ENCODE results near the gene IKZF2.

The IKZF2 gene

DNA sequence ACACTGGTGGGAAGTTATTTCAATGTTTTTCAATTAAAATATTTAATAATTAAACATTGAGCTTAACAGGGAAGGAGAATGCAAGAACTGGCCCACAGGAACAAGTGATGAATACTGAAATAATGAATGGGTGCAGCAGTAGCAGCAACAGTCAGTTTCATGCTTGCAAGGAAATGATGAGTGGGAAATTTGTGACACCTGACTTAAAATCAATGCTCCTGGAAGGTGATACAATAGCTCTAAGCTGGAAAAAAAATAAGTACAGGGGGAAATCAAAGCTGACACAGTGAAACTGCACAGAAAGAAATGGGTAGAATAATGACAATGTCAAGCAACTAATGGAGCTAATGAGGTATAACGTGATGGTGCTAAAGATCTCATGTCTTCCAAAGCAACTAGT lies 184.5 kb downstream of the IKZF2 start:
- in situ Hi-C loops (cut with HindIII; ENCODE audit: low sequenced_read_pairs), result no loop called here
- no peak for DNase-seq (ENCODE audit: low read depth, low spot score)
- H3K4me3 ChIP-seq (ENCODE audit: low read depth, low read length), result no peak overlapping the region
- TF ChIP-seq, protein P1, sequence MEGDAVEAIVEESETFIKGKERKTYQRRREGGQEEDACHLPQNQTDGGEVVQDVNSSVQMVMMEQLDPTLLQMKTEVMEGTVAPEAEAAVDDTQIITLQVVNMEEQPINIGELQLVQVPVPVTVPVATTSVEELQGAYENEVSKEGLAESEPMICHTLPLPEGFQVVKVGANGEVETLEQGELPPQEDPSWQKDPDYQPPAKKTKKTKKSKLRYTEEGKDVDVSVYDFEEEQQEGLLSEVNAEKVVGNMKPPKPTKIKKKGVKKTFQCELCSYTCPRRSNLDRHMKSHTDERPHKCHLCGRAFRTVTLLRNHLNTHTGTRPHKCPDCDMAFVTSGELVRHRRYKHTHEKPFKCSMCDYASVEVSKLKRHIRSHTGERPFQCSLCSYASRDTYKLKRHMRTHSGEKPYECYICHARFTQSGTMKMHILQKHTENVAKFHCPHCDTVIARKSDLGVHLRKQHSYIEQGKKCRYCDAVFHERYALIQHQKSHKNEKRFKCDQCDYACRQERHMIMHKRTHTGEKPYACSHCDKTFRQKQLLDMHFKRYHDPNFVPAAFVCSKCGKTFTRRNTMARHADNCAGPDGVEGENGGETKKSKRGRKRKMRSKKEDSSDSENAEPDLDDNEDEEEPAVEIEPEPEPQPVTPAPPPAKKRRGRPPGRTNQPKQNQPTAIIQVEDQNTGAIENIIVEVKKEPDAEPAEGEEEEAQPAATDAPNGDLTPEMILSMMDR (IDR thresholded peaks at IDR 0.05; ENCODE audit: low read depth, low read length), result no peak

DNA sequence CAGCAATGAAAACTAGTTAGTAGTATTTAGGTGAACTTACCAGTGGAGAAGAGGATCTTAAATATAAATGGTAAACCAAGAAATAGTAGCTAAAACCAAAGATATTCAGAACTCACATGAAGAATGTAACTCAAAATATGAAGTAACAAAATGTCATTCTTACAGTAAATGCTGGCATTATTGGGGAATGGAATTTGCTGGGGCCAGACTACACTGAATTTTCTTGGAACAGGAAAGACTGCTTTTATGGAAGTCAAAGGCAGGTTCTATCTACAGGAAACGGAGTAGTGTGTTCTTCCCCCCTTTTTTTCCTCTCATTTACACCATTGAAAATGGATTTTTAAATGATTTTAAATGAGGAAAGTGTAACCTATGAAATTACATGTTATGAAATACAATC lies 188.7 kb downstream of the IKZF2 start:
- in situ Hi-C loops (cut with HindIII; ENCODE audit: low sequenced_read_pairs), result no loop called here
- no peak overlapping the region for H3K4me3 ChIP-seq (ENCODE audit: low read depth, low read length)
- DNase-seq (ENCODE audit: low read depth, low spot score), result no peak
- TF ChIP-seq, protein P1 (IDR thresholded peaks at IDR 0.05; ENCODE audit: low read depth, low read length), result no peak

DNA sequence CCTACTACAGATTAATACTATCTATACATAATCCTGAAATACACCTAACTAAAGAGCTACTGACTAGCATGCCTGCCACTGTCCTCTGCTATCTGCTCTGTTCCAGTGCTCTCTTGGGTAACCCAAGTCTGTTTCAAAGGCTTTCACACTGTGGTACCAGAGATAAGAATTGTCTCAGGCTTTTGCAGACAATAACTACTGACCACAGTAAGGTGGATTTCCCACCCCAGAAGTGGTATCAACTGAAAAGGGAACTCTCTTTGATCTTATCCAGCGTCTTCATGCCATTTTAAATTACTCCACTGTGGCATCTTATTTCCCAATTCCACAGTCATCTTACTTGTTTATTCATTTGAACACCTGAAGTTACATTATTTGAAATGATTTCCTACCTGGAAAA lies 190.2 kb downstream of the IKZF2 start:
- TF ChIP-seq, protein P1 (IDR thresholded peaks at IDR 0.05; ENCODE audit: low read depth, low read length), result no peak
- no peak for DNase-seq (ENCODE audit: low read depth, low spot score)
- in situ Hi-C loops (cut with HindIII; ENCODE audit: low sequenced_read_pairs), result no loop called here
- no peak overlapping the region for H3K4me3 ChIP-seq (ENCODE audit: low read depth, low read length)

DNA sequence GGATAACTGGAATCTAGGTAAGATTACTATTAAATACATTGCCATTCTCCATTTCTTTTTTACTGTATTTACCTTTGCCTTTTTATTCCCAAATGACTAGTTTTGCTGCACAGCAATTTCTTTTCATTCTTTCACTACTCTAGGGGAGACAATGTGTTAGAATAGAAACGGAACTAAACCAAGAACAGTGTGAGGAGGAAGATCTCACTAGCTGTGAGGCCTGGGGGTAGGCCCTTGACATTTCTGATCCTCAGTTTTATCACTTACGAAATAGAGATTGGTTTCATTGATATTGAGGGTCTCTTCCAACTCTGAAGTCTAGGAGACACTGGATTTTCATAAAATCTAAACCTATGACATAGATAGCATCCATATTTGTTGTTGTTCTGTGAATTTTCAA lies 191.1 kb downstream of the IKZF2 start:
- H3K4me3 ChIP-seq (ENCODE audit: low read depth, low read length), result no peak overlapping the region
- in situ Hi-C loops (cut with HindIII; ENCODE audit: low sequenced_read_pairs), result no loop called here
- DNase-seq (ENCODE audit: low read depth, low spot score), result no peak
- TF ChIP-seq, protein P1 (IDR thresholded peaks at IDR 0.05; ENCODE audit: low read depth, low read length), result no peak

DNA sequence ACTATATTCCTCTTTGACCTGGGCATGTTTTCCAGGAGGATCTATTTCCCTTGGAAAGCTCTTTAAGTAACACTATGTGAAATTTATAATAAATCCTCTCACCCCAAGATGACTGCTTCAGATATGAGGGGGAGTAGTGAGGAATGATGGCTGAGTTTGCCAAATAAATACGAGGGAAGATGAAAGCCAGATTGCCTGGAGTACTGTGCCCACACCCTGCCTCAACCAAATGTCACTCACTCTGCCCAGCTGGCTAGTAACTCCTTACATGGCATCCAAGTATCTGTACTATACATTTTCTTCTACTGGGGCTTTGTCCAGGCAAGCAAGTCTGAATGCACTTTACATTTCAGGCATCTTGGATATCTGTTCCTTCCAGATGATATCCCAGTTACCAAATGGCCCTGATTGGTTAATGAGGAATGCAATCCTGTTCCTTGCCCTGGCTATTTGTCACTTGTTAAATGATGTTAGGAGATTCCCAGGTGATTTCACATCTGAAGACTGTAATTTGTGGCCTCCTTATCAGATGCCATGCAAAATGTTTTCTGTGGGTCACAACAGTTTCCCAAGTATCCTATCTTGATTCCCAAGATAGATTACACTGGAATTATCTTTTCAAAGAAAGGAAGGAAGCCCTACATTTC lies 191.8 kb downstream of the IKZF2 start:
- no peak for DNase-seq (ENCODE audit: low read depth, low spot score)
- in situ Hi-C loops (cut with HindIII; ENCODE audit: low sequenced_read_pairs), result no loop called here

DNA sequence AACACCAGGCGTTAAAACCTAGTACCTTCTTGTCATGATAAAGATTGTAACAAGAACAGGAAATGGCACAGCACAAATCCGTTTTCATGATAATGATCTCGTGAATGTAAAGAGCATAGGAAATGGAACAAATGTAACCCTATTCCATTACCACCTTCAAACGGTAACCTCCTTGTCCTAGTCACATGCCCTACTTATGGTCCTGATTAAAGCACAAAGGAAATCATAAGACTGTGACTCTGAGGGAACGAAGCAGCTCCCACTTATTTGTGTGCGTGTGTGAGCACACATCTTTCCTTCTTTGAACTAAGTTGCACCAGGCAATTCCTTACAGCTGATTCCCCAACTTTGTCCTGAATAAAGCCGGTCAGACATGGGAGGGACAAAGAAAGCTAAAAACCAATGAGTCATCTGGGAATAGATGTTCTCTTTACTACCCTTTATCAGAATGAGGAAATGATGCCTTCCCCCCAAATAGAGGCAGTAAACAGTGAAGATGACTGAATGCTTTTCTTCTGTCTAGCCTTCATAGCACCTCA lies 192.6 kb downstream of the IKZF2 start:
- TF ChIP-seq, protein P1 (IDR thresholded peaks at IDR 0.05; ENCODE audit: low read depth, low read length), result no peak
- in situ Hi-C loops (cut with HindIII; ENCODE audit: low sequenced_read_pairs), result no loop called here
- no peak for DNase-seq (ENCODE audit: low read depth, low spot score)
- H3K4me3 ChIP-seq (ENCODE audit: low read depth, low read length), result no peak overlapping the region

More for the DNA sequence above, 191.8 kb downstream of the IKZF2 start:
- no peak overlapping the region for H3K4me3 ChIP-seq (ENCODE audit: low read depth, low read length)
- TF ChIP-seq, protein P1 (IDR thresholded peaks at IDR 0.05; ENCODE audit: low read depth, low read length), result no peak

Measured in astrocyte of the spinal cord (primary cell).